Liver (tissue), 3 donors: ENCODE measurements around the gene HSPE1.

Experiments
- CTCF ChIP-seq: fragments of 150-350 bp; IDR thresholded peaks from 2 replicates; pipeline ENCODE4 v1.5.1; 2017; ENCODE audit warnings: improper control_type of control experiment, low read depth, low read length; ENCODE audit not compliant: missing input control
- EGR1 ChIP-seq, 2 donors: IDR thresholded peaks; 2 replicates each; pipeline ENCODE4 v1.6.1; 2016 to 2018; ENCODE audit warnings: antibody characterized with exemption in 2 of 2, low read depth in 2 of 2
- FOXA1 ChIP-seq: IDR thresholded peaks from 2 replicates; pipeline ENCODE4 v1.6.1; 2016; ENCODE audit warnings: antibody characterized with exemption
- GABPA ChIP-seq, 2 donors: IDR thresholded peaks in 1 of 2; conservative IDR thresholded peaks in 1 of 2; 2 replicates each; pipeline ENCODE4 v1.6.1; 2016; ENCODE audit warnings: antibody characterized with exemption in 2 of 2, mild to moderate bottlenecking in 1 of 2, moderate library complexity in 1 of 2
- HNF4A ChIP-seq, 2 donors: conservative IDR thresholded peaks; 2 replicates each; pipeline ENCODE4 v1.6.1; 2016; ENCODE audit warnings: antibody characterized with exemption in 2 of 2, mild to moderate bottlenecking in 2 of 2
- MAX ChIP-seq: IDR thresholded peaks from 2 replicates; pipeline ENCODE4 v1.6.1; 2016; ENCODE audit warnings: antibody characterized with exemption
- RAD21 ChIP-seq, 2 donors: IDR thresholded peaks; 2 replicates each; pipeline ENCODE4 v1.6.1; 2016; ENCODE audit warnings: antibody characterized with exemption in 2 of 2, mild to moderate bottlenecking in 2 of 2
- REST ChIP-seq: IDR thresholded peaks from 2 replicates; pipeline ENCODE4 v1.6.1; 2016; ENCODE audit warnings: antibody characterized with exemption, mild to moderate bottlenecking
- SP1 ChIP-seq: IDR thresholded peaks from 2 replicates; pipeline ENCODE4 v1.6.1; 2018; ENCODE audit warnings: antibody characterized with exemption, mild to moderate bottlenecking
- TAF1 ChIP-seq: conservative IDR thresholded peaks from 2 replicates; pipeline ENCODE4 v1.6.1; 2016; ENCODE audit warnings: antibody characterized with exemption, mild to moderate bottlenecking
- YY1 ChIP-seq: IDR thresholded peaks from 2 replicates; pipeline ENCODE4 v1.6.1; 2016; ENCODE audit warnings: antibody characterized with exemption, mild to moderate bottlenecking
- TF ChIP-seq, protein P1 (sequence below): IDR thresholded peaks from 2 replicates; pipeline ENCODE4 v1.6.1; 2016; ENCODE audit warnings: antibody characterized with exemption
- donor health status: healthy.
- donor health status: healthy.

DNA sequence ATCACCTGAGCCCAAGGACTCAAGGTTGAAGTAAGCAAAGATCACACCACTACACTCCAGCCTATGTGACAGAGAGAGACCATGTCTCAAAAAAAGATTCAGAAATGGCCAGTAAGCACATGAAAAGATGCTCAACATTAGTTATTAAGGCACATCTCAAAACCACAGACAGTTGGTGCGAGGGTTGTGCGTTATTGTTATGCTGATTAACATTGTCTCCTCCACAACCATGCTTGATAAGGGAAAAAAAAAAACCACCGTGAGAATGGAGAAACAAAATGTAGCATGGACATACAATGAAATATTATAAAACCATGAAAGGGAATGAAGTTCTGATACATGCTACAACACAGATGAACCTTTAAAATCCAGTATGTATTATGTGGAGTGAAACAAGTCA lies 43.0 kb downstream of the HSPE1 start:
- TF ChIP-seq CTCF: no peak
- no peak for TF ChIP-seq RAD21 (IDR thresholded peaks at IDR 0.05)
- no peak for TF ChIP-seq HNF4A (conservative IDR thresholded peaks at IDR 0.05)
- no peak for TF ChIP-seq MAX
- TF ChIP-seq EGR1 (IDR thresholded peaks at IDR 0.05; ENCODE audit: low read depth in 2 of 2): no peak
- TF ChIP-seq, protein P1, sequence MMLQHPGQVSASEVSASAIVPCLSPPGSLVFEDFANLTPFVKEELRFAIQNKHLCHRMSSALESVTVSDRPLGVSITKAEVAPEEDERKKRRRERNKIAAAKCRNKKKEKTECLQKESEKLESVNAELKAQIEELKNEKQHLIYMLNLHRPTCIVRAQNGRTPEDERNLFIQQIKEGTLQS: no peak
- TF ChIP-seq YY1: no peak
- TF ChIP-seq REST: no peak
- no peak for TF ChIP-seq SP1
- no peak for TF ChIP-seq TAF1
- no peak for TF ChIP-seq FOXA1
- TF ChIP-seq GABPA (IDR thresholded peaks at IDR 0.05 in 1 of 2, conservative IDR thresholded peaks at IDR 0.05 in 1 of 2): no peak
